ENCODE measurements around the gene ARID4B.

GRCh38 chr1:235262539-235262938 is 65.4 kb downstream of the ARID4B start:
- TF ChIP-seq CTCF (conservative IDR thresholded peaks at IDR 0.05; ENCODE audit: low read depth, low read length) (no peak), EZH2 (IDR thresholded peaks at IDR 0.05; ENCODE audit: low read length, unreplicated experiment) (no peak)
